ENCODE data around the gene ANAPC4. TPM values are rescaled to one million over a fixed set of nuclear protein-coding genes. Genes with fewer than 3 reads are reported as not detected.

ANAPC4 gene
- polyA plus RNA-seq, 2 of the 4 experiments (the other 2 are of a cell fraction) = 15.7 to 21.2 TPM

GRCh38 chr4:25345744-25346143 lies 31.3 kb upstream of the ANAPC4 start:
- Histone ChIP-seq H3K4me1 (no peaks in the 10 kb centered on the region), H3K4me3 (no peak overlapping the region), H3K27ac (no peak overlapping the region), H3K9me3 (no peaks in the 10 kb centered on the region), H3K4me2 (no peak overlapping the region)
- TF ChIP-seq BCL3 (IDR thresholded peaks at IDR 0.05) = no peak
- no peak for TF ChIP-seq MAZ (IDR thresholded peaks at IDR 0.05; ENCODE audit: borderline replicate concordance, low read depth, low read length)
- ChIA-PET CTCF (interaction anchor here (0.7 kb wide), 1 partner anchor 15 kb away, joined by 3 read pairs; no protein-coding TSS in a partner anchor), POLR2A (no interaction called here)
- WGBS (ENCODE audit: missing lambda C conversion rate) = 67% methylated on average over 5 of the region's 5 CpGs
- no peak for ATAC-seq
- no peak for DNase-seq (ENCODE audit: low read depth in 1 of 2, low spot score in 1 of 2)
- no peak for FAIRE-seq

GRCh38 chr4:25346913-25347312 lies 30.1 kb upstream of the ANAPC4 start:
- POLR2A ChIA-PET = no interaction called here
- FAIRE-seq = no peak
- H3K9me3 ChIP-seq = no peaks in the 10 kb centered on the region
- CTCF ChIA-PET = interaction anchor here (1.3 kb wide), 1 partner anchor 20 kb away, joined by 3 read pairs; no protein-coding TSS in a partner anchor
- no peak overlapping the region for H3K4me3 ChIP-seq
- no peak for ATAC-seq
- WGBS (ENCODE audit: missing lambda C conversion rate) = 89% methylated on average over 3 of the region's 3 CpGs
- H3K4me2 ChIP-seq = no peak overlapping the region
- DNase-seq (ENCODE audit: low read depth in 1 of 2, low spot score in 1 of 2) = no peak
- H3K4me1 ChIP-seq = 0 out of 3 replicates have a peak, but pooled peaks cover 3% of the 10 kb centered on the region
- no peak overlapping the region for H3K27ac ChIP-seq
- TF ChIP-seq MYC (IDR thresholded peaks at IDR 0.05; ENCODE audit: borderline replicate concordance, low read length) (no peak), ESRRA (IDR thresholded peaks at IDR 0.05; ENCODE audit: borderline replicate concordance, low read length) (no peak), BCL3 (IDR thresholded peaks at IDR 0.05) (no peak), HOXB5 (CRISPR knock-in tag; IDR thresholded peaks at IDR 0.05) (no peak), HEYL (CRISPR knock-in tag; IDR thresholded peaks at IDR 0.05) (no peak), KDM1A (IDR thresholded peaks at IDR 0.05; ENCODE audit: low read depth) (no peak), USF2 (IDR thresholded peaks at IDR 0.05) (no peak), MAX (IDR thresholded peaks at IDR 0.05) (no peak), HOXB13 (CRISPR knock-in tag; IDR thresholded peaks at IDR 0.05; ENCODE audit: low read depth) (no peak), RCOR1 (IDR thresholded peaks at IDR 0.05; ENCODE audit: low read depth, low read length) (no peak), MAZ (IDR thresholded peaks at IDR 0.05; ENCODE audit: borderline replicate concordance, low read depth, low read length) (no peak), FOSB (CRISPR knock-in tag; IDR thresholded peaks at IDR 0.05) (no peak), E2F6 (IDR thresholded peaks at IDR 0.05; ENCODE audit: borderline replicate concordance, low read depth) (no peak), ZSCAN20 (CRISPR knock-in tag; IDR thresholded peaks at IDR 0.05) (no peak), TFCP2L1 (CRISPR knock-in tag; IDR thresholded peaks at IDR 0.05) (no peak), CTCF (IDR thresholded peaks at IDR 0.05) (no peak), HMGXB4 (CRISPR knock-in tag; IDR thresholded peaks at IDR 0.05; ENCODE audit: borderline replicate concordance) (no peak), HDAC2 (IDR thresholded peaks at IDR 0.05) (no peak)
